SK-N-SH (cell line): ENCODE measurements around the gene PLET1.

Experiments used
- CTCF ChIP-seq: fragments of 200-600 bp; sonication (generic); IDR thresholded peaks from 2 replicates; pipeline ENCODE4 v1.6.1; 2017; ENCODE audit warnings: antibody characterized with exemption, mild to moderate bottlenecking, moderate library complexity
- IRF3 ChIP-seq: fragments of 150-350 bp; IDR thresholded peaks from 2 replicates; pipeline ENCODE4 v1.6.1; 2016; ENCODE audit warnings: mild to moderate bottlenecking, low read depth, low read length
- NFIC ChIP-seq: IDR thresholded peaks from 2 replicates; pipeline ENCODE4 v1.4.0; 2012; ENCODE audit warnings: borderline replicate concordance
- ZBTB33 ChIP-seq: IDR thresholded peaks from 2 replicates; pipeline ENCODE4 v1.4.0; 2012; ENCODE audit warnings: low read depth, borderline replicate concordance

GRCh38 chr11:112227471-112227870 is 33.2 kb downstream of the PLET1 start:
- no peak for TF ChIP-seq NFIC
- no peak for TF ChIP-seq CTCF
- no peak for TF ChIP-seq ZBTB33
- TF ChIP-seq IRF3, result no peak
